Epithelial cell of prostate (primary cell): ENCODE measurements around the gene HHIPL1.

Experiments used
- DNase-seq: peaks from one replicate; pipeline ENCODE4 v3.0.0-alpha.2; 2011; ENCODE audit warnings: low read depth, low spot score
- H3K27ac ChIP-seq: fragments of 450-650 bp; 2 replicates; pipeline ENCODE4 v1.5.1; 2017; ENCODE audit warnings: mild to moderate bottlenecking

HHIPL1 gene

DNA sequence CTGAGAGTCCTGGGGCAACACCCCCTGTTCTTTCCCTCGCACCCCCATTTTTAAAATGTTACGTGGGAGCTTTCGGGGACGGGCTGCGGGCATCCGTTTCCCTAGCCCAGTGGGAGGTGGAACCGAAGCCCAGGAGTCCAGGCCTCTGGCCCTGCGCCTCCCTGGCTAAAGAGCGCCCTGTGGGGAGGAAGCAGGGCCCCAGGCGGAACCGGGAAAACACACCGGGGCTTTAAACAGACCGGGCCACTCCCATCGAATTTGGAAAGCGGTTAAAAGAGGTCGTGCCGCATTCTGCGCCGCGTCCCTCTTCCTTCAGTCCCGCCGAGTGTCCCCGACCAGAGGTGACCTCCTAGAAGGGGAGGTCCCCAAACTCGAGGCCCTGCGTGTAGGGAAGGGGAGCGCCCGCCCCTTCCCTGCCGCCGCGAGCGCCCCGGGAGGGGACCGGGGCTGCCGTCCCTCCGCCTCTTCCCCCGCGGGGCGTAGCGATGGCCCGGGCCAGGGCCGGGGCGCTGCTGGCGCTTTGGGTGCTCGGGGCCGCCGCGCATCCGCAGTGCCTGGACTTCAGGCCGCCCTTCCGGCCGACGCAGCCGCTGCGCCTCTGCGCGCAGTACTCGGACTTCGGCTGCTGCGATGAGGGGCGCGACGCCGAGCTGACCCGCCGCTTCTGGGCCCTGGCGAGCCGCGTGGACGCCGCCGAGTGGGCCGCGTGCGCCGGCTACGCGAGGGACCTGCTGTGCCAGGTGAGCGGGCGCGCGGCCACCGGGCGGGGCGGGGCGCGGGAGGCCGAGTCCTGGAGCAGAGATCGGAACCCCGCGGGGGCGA is at the start of gene HHIPL1:
Gene HHIPL1 (plus strand): TSS at position 407 of the 822 bp plus-strand sequence. CDS start 79 bp downstream, at position 486.
- DNase-seq = no peak
- no peak within 1 kb of the TSS for H3K27ac ChIP-seq

GRCh38 chr14:99595524-99595923 is 49.4 kb upstream of the HHIPL1 start:
- H3K27ac ChIP-seq = peak overlapping the region; percentile 21
- no peak for DNase-seq

DNA sequence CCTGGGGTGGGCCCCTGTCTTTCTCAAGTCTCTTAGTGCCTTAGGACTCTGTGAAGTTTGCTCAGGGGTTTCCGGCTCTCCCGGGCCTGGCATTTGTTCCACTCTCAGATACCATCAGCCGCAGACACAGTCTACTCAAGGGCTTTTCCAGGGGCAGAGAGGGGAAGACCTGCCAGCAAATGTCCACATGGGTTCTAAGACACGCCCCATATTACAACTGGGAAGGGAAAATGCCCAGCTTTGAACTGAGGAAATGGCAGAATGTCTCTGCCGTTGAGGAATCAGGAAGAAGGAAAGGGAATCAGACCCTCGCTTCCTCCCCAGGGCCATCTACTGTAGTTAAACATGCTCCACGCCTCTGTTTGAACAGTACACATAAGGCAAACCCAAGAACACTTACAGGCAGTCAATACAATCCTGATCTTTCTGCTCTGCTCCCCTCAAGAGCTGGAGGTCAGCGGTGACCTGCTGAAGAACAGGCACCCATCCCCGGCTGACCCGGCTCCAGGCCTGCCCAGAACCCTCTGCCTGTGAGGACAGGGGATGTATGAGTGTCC is 48.8 kb upstream of the HHIPL1 start:
- peak overlapping the region; percentile 21 for H3K27ac ChIP-seq
- DNase-seq = no peak

DNA sequence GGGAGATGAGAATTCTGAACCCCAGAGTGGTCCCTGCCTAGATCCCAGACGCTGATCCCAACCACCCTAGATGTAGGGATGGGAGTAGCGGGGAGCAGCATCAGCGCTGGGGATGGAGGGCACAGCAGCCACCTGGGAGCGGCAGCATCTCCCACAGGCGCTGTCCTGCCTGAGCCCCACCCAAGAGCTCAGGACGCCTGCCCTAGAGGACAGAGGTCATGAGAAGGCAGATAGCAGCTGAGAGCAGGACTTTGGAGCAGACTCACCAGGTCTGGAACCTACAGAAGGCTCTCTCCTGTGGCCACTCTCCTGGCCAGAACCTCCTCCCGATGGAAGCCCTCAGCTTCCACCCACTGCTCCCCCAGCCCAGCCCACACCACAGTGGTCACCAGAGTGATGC is 48.2 kb upstream of the HHIPL1 start:
- peak overlapping the region; percentile 21 for H3K27ac ChIP-seq
- no peak for DNase-seq

DNA sequence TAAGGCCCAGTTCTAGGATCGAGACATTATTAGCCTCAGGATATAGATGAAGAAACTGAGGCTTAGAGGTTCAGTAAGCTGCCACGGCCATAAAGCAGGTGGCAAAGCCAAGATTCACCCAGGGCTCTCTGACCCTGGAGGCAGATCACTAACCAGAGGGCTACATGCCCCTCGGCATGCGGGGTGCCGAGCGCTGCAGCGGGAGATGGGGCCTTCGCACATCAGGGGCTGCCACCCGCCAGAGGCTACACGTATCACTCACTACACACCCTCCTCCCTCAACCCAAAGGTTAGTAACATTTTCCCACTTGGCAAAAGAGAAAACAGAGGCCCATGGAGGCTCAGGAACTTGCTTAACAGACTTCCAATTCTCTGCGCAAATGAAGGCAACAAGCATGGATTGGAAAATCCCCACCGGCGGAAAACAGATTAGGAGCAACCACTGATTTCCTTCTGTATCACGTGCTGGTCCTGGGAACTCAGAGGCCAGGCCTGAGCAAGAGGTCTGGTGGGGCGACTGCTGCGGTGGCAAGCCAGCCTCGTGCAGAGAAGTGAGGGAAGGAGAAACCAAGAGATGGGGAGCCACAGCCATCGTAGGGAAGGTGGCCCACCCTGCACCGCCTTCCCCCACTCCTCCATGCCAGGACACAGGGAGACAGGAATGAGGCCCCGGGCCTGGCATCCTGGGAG is 46.9 kb upstream of the HHIPL1 start:
- H3K27ac ChIP-seq = no peak overlapping the region
- no peak for DNase-seq

DNA sequence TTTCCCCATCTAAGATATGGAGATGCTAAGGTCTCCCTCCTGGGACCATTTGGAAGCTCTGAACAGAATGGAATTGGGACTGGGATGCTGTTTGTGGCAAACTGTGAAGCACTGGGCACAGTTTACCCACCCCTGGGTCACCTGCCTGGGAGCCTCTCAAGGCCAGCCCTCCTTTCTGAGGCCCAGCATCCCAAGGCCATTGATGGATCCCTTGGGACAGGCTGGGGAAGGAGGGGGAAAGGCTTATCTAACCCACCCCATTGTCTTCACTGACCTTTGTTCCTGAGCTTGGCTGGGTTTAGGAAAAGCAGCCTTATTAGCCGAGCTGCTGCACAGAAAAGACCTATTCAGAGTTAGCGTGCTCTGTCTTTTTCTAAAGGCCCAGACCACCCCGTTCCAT is 46.2 kb upstream of the HHIPL1 start:
- DNase-seq = no peak
- no peak overlapping the region for H3K27ac ChIP-seq

DNA sequence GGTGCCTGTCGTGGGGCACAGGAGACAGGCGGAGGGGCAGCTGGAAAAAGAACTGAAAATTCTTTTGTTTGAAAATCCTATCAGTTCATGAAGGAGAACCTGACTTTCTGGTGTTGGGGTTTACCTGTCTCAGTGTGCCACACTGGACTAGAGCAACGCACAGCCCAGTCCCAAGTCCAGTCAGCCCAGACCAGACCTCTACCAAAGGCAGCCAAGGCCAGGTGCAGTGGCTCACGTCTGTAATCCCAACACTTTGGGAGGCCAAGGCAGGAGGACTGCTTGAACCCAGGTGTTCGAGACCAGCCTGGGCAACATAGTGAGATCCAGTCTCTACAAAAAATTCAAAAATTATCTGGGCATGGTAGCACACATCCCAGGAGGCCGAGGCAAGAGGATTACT is 45.5 kb upstream of the HHIPL1 start:
- H3K27ac ChIP-seq = no peak overlapping the region
- no peak for DNase-seq

- no peak overlapping the region for H3K27ac ChIP-seq
- no peak for DNase-seq
Measured at GRCh38 chr14:99600232-99600888, 44.6 kb upstream of the HHIPL1 start.

GRCh38 chr14:99601361-99601831 is 43.5 kb upstream of the HHIPL1 start:
- DNase-seq = no peak
- no peak overlapping the region for H3K27ac ChIP-seq

DNA sequence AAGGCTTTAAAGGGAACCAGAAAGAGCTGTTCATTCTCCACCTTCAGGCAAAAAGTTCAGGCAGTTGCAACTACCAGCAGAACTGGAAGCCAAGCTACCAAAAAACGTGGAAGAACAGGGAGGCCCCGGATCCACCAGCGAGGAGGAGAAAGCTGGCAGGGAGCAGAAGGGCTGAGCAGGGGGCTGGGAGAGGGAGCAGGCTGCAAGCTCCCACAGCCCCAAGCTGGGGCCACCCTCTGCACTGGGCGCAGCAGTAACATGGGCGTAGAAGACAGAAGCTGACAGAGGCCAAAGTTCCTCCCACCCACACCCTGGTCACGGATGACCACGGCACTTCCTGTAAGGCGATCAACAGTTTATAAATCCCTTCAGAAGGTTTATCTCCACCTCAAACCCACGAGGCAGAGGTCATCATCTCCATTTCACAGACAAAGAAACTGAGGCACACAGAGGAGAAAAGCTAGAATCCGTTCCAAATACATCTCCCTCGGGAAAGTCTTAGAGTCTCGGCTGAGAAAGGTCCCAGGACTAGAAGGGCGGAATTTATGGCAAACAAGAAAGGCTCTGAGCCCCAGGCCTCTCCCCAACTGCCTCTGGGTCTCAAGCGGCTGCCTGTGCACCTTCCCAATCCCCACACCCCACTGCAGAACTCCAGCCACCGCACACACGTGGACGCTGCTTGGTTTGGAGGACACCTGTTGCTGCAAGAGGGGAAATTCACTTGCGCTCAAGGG is 42.7 kb upstream of the HHIPL1 start:
- DNase-seq = no peak
- peak overlapping the region; percentile 20 for H3K27ac ChIP-seq

DNA sequence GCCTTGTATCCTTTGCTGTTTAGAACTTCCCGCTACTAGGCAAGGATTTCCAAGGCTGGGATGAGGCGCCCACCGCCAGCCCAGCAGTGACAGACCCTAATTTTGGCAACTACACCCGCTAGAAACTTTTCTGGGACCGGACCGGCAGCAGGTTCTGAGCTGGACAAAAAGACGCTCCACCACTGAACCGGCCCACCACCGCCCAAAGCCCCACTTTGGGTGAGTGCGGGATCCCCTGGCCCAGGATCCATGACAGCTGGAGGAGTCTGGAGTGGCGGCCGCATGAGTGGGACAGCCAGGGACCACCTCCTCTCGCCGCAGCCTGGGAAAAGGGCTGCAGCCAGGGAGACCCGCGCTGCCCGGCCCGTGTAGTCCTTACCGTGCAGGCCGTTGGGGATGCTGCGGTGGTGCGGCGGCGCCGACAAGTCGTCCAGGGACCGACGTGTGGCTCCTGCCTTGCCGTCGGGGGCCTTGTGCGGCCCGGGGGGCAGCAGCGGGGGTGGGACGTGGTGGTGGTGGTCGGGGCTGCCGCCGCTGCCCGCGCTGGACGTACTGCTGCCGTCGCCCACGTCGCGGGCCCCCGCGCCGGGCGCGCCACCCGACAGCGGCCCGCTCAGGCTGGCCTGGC is 42.0 kb upstream of the HHIPL1 start:
- DNase-seq = no peak
- H3K27ac ChIP-seq = no peak overlapping the region

GRCh38 chr14:99603471-99604277 is 41.3 kb upstream of the HHIPL1 start, which contains the start of gene CCDC85C:
Gene CCDC85C (minus strand): TSS chr14:99604207. CDS start chr14:99603959, 248 bp downstream.
- no peak for DNase-seq
- H3K27ac ChIP-seq = peak within 1 kb of the TSS; percentile 81

GRCh38 chr14:99604278-99604765 is 40.6 kb upstream of the HHIPL1 start:
- H3K27ac ChIP-seq = peak overlapping the region; percentile 81
- DNase-seq = peak; percentile 72

DNA sequence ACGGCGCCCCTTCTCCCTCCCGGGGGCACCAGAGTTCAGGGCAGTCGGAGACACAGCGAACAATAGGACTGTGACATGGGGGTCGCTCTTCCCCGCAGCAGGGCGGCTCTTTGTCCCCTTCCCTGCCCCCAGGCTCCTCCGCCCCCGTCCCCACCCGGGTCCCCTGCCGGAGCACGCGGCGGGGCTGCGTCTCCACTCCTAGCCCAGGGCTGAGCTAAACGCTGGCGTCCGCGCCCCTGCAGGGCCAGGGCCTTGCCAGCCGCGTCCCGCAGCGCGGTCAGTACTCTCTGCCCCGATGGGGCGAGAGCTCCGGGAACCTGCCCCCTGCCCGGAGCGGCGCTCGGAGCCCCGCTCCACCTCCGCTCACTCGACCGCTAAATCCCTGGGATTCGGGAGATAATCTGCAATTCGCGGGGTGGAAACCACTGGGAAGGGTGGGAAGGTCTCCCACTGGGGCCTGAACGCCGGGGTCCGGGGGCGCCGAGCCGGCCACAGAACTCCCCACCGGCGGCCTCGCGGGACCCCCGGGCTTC is 40.1 kb upstream of the HHIPL1 start:
- peak overlapping the region; percentile 81 for H3K27ac ChIP-seq
- DNase-seq = no peak

GRCh38 chr14:99605299-99605961 is 39.5 kb upstream of the HHIPL1 start:
- H3K27ac ChIP-seq = peak overlapping the region; percentile 81
- DNase-seq = no peak

- no peak for DNase-seq
- no peak overlapping the region for H3K27ac ChIP-seq
Measured at GRCh38 chr14:99606359-99606758, 38.6 kb upstream of the HHIPL1 start.

GRCh38 chr14:99608591-99608990 is 36.3 kb upstream of the HHIPL1 start:
- H3K27ac ChIP-seq = no peak overlapping the region
- DNase-seq = no peak
